ENCODE measurements around the gene ANKLE1.

DNA sequence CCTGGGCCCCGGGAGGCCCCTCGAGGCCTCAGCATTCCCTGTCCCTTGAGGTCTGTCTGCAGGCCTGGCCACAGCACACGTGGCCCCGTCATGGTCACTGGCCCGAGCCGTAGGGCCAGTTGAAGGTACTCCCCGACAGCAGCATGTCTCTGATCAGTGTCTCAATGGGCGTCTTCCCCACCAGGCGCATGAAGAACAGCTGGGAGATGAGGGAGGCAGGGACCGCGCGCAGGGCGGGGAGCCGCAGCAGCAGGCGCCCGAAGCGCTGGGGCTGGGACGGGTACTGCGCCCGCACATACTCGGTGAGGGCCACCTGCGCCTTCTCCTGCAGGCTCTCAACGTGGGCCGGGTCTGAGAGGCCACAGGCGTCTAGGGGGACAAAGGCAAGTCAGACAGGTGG is 49.4 kb upstream of the ANKLE1 start:
- TF ChIP-seq, protein P1, sequence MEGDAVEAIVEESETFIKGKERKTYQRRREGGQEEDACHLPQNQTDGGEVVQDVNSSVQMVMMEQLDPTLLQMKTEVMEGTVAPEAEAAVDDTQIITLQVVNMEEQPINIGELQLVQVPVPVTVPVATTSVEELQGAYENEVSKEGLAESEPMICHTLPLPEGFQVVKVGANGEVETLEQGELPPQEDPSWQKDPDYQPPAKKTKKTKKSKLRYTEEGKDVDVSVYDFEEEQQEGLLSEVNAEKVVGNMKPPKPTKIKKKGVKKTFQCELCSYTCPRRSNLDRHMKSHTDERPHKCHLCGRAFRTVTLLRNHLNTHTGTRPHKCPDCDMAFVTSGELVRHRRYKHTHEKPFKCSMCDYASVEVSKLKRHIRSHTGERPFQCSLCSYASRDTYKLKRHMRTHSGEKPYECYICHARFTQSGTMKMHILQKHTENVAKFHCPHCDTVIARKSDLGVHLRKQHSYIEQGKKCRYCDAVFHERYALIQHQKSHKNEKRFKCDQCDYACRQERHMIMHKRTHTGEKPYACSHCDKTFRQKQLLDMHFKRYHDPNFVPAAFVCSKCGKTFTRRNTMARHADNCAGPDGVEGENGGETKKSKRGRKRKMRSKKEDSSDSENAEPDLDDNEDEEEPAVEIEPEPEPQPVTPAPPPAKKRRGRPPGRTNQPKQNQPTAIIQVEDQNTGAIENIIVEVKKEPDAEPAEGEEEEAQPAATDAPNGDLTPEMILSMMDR (IDR thresholded peaks at IDR 0.05) = no peak
- no peak for TF ChIP-seq POLR2AphosphoS5 (IDR thresholded peaks at IDR 0.05)
